Skin epidermis (tissue), 12 donors: ENCODE measurements around the gene NRG3.

Source experiments
- H3K27ac ChIP-seq, 21 experiments: fragments of 200-600 bp; sonication (generic) in 11 of 21; one replicate each; pipeline ENCODE4 v1.5.0; 2020; ENCODE audit warnings: mild to moderate bottlenecking in 3 of 21, inconsistent platforms in 2 of 21, moderate library complexity in 2 of 21
- H3K4me3 ChIP-seq, 7 experiments: fragments of 200-600 bp; sonication (generic) in 2 of 7; one replicate each; pipeline ENCODE4 v1.5.0; 2020; ENCODE audit warnings: inconsistent platforms in 2 of 7, mild to moderate bottlenecking in 2 of 7, moderate library complexity in 1 of 7

The NRG3 gene

GRCh38 chr10:82827901-82828300, 952.9 kb downstream of the NRG3 start:
- Histone ChIP-seq H3K27ac (no peak overlapping the region), H3K4me3 (no peak overlapping the region)

DNA sequence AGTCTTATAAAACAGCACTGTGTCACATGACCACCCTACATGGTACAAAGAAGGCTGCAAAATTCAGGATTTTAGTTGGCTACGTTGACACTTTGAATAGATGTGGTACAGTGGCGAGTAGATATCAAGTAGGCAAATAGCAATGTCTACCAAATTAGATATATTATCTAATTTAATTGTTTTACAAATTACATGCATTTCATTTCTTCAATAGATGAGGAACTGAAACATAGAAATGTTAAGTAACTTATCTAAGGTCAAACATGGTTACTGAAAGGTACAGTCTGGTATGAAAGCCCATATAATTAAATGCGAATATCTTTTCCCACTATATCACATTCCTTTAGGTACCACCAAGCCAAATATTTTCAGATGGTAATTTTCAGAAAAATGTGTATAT, 972.2 kb downstream of the NRG3 start:
- Histone ChIP-seq H3K27ac (no peak overlapping the region), H3K4me3 (no peak overlapping the region)

GRCh38 chr10:82850191-82850590, 975.2 kb downstream of the NRG3 start:
- H3K4me3 ChIP-seq, result no peak overlapping the region
- H3K27ac ChIP-seq, result no peak overlapping the region

DNA sequence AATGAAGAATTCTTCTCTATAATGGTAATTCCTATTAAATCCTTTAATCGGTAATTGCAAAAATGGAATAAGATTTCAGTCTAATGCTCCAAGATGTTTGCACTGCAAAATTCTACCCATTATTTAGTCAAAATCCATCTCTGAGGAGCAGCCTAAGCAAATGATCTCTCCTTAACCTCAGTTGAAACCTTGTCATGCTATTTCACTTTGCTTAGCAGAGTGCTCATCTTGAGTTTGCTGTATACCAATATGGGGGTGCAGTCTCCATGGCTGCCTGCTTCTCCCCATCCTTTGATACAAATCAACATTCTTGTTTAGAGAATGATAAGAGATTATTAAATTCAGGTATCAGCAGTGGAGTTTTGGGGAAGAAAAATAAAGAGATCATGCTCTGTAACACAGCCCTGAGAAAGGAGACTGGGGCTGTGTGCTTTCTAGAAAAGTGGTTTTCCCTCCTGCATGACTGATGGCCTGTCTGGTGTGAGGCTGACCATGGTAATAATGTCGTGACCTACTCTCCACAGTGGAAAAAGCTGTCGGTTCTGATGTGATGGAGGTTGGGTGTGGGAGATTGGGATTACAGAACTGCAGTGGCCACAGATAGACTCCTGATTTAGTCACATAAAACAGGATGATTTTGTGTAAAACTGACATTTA, 982.1 kb downstream of the NRG3 start:
- Histone ChIP-seq H3K4me3 (no peak overlapping the region), H3K27ac (no peak overlapping the region)

DNA sequence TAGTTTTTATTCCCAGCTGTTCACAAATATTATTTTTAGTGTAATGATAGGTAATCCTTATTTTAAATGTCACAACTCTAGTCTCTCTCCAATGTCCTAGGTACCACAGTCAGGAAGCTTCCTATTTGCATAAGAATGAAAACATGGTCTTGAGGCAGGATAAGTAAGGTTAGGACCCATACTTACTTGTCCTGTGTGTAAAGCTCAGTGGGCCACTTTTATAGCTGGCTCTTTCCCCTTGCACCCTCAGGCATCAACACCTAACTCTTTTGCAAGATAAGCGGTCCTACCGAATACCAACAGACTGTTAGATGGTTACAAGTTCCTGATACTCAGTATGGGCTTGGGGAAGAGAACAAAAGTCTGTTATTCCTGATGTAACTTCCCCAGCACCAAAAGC, 986.9 kb downstream of the NRG3 start:
- no peak overlapping the region for H3K27ac ChIP-seq

GRCh38 chr10:82865366-82865765, 990.4 kb downstream of the NRG3 start:
- H3K27ac ChIP-seq, result no peak overlapping the region
- H3K4me3 ChIP-seq, result no peak overlapping the region

More for the DNA sequence above, 986.9 kb downstream of the NRG3 start:
- H3K4me3 ChIP-seq, result no peak overlapping the region

GRCh38 chr10:82866424-82867020, 991.5 kb downstream of the NRG3 start:
- Histone ChIP-seq H3K27ac (no peak overlapping the region), H3K4me3 (no peak overlapping the region)

DNA sequence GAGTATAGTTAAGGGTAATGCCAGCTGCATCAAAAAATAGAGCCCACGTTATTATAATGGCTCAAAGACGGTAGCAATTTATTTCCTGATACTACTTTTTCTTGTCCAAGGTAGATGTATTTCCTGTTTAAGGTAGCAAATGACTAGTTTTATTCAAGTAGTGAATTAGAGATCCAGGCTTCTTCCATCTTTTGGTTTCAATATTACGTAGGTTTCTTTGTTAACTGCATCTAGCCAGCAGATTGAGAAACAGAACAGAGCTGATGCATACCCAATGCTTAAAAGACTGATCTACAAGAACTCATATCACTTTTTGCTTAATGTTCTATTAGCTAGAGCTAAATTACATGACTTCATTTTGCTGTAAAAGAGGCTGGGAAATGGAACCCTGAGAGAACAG, 992.1 kb downstream of the NRG3 start:
- Histone ChIP-seq H3K27ac (no peak overlapping the region), H3K4me3 (no peak overlapping the region)

DNA sequence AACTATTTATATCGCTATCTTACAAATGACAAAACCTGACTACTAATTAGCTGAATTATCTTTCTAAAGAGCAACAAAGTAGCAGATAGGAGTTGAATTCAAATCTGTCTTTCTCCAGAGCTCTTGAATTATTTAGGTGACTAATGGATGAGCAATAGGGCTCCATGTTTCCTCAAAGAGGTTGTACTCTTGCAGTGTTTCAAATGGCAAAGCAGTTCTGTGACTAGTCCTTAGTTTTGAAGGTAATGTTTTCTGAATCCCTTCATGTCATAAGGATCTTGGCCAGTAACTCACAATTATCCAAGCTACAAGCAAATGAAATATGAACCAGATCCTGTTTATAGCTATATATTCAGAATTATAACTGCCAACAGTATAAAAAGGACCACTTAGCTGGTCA, 999.7 kb downstream of the NRG3 start:
- H3K4me3 ChIP-seq, result no peak overlapping the region

GRCh38 chr10:82880776-82881290, 1005.8 kb downstream of the NRG3 start:
- no peak overlapping the region for H3K4me3 ChIP-seq
- no peak overlapping the region for H3K27ac ChIP-seq

More for the DNA sequence above, 999.7 kb downstream of the NRG3 start:
- H3K27ac ChIP-seq, result no peak overlapping the region

DNA sequence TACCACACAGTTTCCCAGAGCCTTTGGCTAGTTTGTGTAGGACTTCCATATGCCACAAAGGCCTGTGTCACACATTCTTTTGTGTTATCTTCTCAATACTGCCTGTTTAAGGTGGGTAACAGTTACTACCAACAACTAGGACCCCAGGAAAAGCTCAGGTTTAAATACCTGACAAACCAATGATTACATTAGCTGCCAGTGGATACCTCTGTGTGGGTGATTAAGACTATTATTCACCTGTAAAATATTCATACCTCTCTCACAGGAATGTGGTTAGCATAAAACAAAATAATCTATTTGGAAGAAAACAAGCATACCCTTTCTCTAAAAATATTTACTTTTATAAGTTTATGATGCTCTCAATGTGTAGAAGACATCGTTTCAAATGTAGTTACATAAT, 1007.7 kb downstream of the NRG3 start:
- Histone ChIP-seq H3K4me3 (no peak overlapping the region), H3K27ac (no peak overlapping the region)

DNA sequence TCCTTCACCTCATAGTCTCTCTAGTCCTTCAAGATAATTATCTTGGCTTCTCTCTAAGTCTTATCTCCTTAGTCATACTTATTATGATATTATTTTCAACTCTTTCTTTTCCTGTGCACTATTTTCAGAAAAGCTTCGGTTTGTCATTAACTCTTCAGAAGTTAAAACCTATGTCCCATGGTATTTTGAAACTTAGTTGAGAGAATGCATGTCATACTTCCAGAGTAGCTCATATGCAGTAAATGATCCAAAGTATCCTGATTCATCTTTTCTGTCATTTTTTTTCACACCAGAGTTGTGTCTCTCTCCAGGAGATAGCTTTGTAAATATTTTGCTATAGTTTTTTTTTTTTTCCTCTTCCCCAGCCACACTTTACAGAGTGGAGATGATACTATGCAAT, 1008.6 kb downstream of the NRG3 start:
- H3K27ac ChIP-seq, result no peak overlapping the region
- H3K4me3 ChIP-seq, result no peak overlapping the region

DNA sequence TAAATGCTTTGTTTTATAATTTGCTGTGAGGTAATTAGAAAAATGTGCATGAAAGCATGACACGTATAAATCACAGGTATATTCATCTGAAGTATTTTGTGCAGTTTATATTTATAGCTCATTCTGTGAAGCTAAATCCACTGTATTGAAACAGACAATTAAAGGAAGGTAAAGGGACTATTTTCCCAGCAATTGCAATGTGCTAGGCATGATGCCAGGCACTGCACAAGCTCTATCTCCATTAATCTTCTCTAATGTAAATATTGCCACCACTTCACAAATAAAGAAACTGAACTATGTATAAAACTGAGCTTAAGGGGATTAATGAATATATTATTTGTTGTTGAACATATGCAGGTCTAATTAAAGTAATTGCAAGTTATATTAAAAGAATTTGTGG, 1012.5 kb downstream of the NRG3 start:
- no peak overlapping the region for H3K4me3 ChIP-seq
- H3K27ac ChIP-seq, result no peak overlapping the region

GRCh38 chr10:82888809-82889455, 1013.9 kb downstream of the NRG3 start:
- H3K4me3 ChIP-seq, result no peak overlapping the region
- no peak overlapping the region for H3K27ac ChIP-seq

DNA sequence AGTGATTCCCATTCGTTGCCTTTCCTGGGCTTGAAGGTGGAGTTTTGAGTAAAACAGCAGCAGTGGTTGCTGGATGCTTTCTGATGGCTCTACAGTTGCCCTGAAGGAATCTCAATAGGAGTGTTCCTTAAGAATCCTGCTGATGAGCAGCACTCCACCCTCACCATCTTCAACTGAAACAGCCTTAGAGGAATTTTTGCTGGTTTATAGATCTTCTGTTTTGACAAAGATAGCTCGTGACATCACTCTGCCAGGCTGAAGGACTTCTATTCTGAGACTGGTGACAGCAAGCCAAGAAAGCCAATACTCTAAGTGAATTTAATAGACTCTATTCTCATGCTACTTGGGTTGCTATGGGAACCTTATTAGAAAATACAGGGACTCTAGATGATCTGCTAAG, 1014.7 kb downstream of the NRG3 start:
- no peak overlapping the region for H3K27ac ChIP-seq

DNA sequence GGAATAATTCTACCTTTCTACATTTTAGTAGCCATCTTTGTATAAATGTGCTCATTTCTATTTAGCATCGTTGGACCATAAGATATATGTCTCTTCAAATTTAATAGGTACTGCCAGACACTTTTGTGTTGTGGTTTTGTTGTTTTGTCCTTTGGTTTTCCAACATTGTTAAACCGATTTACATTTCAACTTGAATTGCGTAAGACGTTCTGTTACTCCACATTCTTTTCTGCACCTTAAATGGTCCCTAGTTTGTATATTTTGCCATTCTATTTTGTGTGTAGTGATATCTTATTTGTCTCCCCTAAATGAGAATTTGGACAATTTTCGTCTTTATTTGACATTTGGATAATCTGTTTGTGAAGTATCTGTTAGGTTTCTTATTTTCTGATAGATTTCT, 1015.6 kb downstream of the NRG3 start:
- no peak overlapping the region for H3K4me3 ChIP-seq
- H3K27ac ChIP-seq, result no peak overlapping the region

More for the DNA sequence above, 1014.7 kb downstream of the NRG3 start:
- H3K4me3 ChIP-seq, result no peak overlapping the region

GRCh38 chr10:82908096-82908495, 1033.1 kb downstream of the NRG3 start:
- Histone ChIP-seq H3K27ac (no peak overlapping the region), H3K4me3 (no peak overlapping the region)

DNA sequence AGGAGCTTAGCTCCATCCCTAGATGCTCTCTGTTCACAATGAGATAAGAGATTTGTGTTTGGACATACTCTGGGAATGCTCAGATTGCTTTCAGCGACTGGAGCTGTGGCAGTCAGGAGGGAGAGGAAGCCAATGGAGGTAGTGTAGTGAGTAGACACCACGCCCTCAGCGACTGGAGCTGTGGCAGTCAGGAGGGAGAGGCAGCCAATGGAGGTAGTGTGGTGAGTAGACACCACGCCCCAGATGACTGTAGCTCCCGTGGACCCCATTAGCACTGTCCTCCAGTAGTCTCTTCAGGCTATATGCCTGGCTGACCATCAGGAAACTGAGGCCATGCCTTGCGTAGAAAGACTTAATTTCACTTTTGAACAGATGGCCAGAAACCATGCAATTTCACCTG, 1033.8 kb downstream of the NRG3 start:
- no peak overlapping the region for H3K4me3 ChIP-seq
- no peak overlapping the region for H3K27ac ChIP-seq

DNA sequence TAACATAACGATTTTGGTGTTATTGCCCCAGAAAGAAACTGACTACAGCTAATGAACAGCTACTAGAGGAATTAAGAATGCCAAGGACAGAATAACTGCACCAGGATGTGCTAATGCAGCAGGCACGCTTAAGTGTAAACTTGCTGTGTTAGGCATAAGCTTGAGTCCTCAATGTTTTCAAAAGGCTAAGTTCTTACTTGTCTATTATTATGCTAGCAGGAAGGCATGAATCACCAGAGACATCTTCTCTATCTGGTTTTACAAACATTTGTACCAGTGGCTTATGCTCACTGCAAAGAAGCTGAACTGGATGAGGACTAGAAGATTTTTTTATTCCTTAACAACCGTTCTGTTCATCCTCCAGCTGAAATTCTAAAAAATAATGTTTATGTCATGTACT, 1035.3 kb downstream of the NRG3 start:
- Histone ChIP-seq H3K27ac (no peak overlapping the region), H3K4me3 (no peak overlapping the region)

DNA sequence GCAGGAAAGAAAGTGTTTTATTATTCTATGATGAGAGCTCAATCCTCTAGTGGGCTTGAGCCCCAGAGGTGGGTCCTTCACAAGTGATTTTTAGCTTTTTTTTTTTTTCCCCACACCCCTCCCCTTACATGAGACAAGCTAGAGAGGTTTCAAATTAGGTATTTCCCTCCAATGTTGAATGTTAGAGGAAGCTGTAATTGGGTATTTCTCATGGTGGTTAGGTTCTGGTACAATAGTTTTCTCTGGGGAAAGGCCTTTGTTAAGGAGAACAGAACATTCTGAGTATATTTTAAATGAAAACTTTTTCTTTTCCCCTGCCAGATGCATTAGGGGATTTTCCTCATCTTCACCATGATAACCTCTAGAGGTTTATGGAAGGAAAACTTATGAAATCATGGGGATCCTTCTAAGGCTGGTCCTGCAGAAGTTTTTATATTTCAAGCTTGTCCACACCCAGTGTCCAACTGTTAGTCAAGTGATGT, 1039.7 kb downstream of the NRG3 start:
- Histone ChIP-seq H3K4me3 (no peak overlapping the region), H3K27ac (no peak overlapping the region)

- Histone ChIP-seq H3K4me3 (no peak overlapping the region), H3K27ac (no peak overlapping the region)
Observed at GRCh38 chr10:82916941-82917340, 1041.9 kb downstream of the NRG3 start.
